NCI-H2029 (cell line): ENCODE measurements around the gene TMTC1.
"Not testable (repeated sequence)": the region's sequence is repeated elsewhere in the genome, so short reads cannot be mapped to it uniquely, and the experiment has no call there.

Experiments
- DNase-seq: peaks from one replicate; lab custom pipeline; 2025; lab: John Stamatoyannopoulos, UW

Gene TMTC1

GRCh38 chr12:29566441-29566840 lies 217.3 kb downstream of the TMTC1 start:
- DNase-seq, result no peak

- peak; percentile 41 for DNase-seq
Observed at GRCh38 chr12:29565727-29566126, 218.0 kb downstream of the TMTC1 start.

- no peak for DNase-seq
Observed at GRCh38 chr12:29564925-29565324, 218.8 kb downstream of the TMTC1 start.

- DNase-seq, result no peak
Observed at GRCh38 chr12:29563636-29564035, 220.1 kb downstream of the TMTC1 start.

- no peak for DNase-seq
Observed at GRCh38 chr12:29563071-29563470, 220.7 kb downstream of the TMTC1 start.

- no peak for DNase-seq
Observed at GRCh38 chr12:29562110-29562804, 221.5 kb downstream of the TMTC1 start.

DNA sequence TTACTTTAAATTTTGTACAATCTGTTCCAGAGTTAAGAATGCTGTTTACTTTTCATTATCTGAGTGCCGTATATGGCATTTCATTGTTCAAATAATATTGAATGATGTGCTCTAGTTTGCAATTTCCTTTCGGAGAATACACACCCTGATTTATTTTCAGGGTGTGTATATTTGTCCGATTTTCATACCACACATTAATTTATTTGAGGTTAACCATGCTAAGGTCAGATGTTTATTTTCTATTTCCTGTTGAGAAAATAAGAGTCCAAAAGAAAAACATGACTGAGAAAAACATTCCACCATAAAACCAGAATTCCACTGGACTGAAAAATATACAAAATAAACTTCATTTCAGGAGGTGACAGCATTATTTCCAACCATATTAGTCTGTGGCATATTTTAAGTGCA lies 222.1 kb downstream of the TMTC1 start:
- no peak for DNase-seq

DNA sequence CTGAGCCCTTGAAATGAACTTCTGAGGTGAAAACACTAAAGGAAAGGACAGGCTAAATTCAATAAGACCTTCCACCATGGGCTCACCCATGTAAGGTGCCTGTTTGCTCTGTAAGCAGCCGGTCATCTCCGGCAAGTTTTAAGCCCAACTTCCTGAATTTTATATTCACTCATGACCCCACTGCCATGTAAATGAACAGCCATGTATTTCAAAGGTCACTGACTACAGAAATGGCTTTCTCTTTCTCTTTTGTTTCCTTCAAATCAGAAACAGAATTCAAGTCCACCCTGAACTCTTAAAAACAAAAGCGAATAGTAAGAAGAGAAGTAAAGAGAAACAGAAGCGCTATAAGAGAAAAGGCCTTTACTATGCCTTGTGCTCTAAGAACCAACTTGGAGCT lies 224.5 kb downstream of the TMTC1 start:
- DNase-seq, result no peak

- no peak for DNase-seq
Observed at GRCh38 chr12:29556363-29556762, 227.4 kb downstream of the TMTC1 start.

DNA sequence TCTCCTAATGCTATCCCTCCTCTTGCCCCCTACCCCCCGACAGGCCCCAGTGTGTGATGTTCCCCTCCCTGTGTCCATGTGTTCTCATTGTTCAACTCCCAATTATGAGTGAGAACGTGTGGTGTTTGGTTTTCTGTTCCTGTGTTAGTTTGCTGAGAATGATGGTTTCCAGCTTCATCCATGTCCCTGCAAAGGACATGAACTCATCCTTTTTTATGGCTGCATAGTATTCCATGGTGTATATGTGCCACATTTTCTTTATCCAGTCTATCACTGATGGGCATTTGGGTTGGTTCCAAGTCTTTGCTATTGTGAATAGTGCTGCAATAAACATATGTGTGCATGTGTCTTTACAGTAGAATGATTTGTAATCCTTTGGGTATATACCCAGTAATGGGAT lies 228.3 kb downstream of the TMTC1 start:
- DNase-seq, result not testable (repeated sequence)

- no peak for DNase-seq
Observed at GRCh38 chr12:29552994-29553748, 230.6 kb downstream of the TMTC1 start.

DNA sequence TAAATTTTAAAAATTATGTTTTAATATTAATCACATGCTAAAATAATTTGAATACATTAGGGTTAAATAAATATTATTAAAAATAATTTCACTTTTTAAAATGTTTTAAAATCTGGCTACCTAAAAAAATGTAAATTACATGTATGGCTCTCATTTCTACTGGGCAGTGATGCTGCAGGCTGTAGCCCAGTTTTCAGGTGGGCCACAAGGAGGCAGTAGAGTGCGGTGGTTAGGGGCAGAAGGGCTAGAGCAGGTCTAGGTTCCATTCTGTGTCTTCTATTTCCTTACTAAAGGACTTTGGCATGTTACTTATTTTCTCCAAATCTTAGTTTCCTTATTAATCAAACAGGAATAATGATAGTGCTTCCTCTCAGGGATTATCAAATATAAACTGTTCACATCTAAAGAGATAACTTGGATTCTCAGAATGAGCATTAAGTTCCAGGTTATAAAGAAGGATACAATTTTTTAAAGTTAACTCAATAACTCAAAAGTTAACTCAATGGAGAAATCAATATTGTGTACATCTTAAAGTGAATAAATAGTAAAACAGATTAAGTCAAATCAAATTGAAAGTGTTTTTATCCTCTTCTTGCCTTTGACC lies 231.3 kb downstream of the TMTC1 start:
- DNase-seq, result peak; percentile 31

DNA sequence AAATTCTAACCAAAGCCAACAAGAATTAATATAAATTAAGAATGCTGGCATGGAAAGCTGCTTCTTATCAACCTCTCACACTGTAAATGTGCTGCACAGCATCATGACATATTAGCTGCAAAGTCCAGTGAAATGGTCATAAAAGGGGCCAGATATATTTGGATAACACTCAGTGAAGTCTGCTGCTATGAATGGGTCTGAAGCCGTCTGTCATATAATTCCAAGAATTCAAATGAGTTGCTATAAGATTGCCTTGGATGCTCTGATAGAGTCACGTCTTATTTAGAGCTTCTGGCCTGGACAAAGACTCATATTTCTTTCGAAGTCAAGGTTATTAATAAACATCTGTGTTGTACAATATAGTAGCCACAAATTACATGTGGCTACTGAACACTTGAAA lies 231.9 kb downstream of the TMTC1 start:
- no peak for DNase-seq

DNA sequence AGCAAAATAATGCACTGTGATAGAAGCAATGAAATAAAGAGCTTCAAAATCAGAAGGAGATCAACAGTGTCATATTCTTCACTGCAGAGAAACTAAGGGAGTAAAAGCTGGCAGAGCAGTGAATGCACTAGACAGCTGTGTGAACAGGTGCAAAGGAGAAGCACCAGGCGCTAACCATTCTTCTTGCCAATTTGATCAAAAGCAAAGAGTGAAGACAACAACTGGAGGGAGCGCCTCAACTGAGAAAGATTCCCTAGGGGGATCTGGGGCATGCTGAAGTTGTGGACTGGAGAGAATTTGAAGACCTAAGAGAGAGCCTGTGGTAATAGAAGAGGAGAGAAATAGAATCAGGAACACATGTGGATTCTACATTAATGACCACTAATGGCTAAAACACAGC lies 235.9 kb downstream of the TMTC1 start:
- no peak for DNase-seq

DNA sequence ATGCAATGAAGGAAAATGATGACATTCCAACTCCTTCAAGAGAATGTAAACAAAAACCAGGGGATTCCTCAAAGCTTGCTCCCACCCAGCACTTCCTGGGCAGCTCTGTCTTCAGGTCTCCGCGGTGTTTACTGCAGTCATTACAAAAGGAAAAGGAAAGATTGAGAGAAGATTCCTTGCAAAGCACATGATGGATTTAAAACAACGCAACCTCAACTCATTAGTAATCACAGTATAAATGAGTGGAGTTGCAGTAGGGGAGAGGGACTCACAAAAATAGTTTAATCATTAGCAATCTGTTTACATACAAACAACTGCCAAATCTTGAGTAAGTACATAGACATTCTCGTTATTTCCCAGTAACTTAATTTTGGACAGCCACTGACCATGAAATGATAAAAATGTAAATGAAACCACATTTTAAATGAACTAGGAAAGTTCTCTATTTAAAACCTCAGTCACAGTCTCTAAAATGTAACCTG lies 236.6 kb downstream of the TMTC1 start:
- no peak for DNase-seq

- DNase-seq, result no peak
Observed at GRCh38 chr12:29546000-29546399, 237.7 kb downstream of the TMTC1 start.

GRCh38 chr12:29545102-29545467 lies 238.7 kb downstream of the TMTC1 start:
- no peak for DNase-seq

DNA sequence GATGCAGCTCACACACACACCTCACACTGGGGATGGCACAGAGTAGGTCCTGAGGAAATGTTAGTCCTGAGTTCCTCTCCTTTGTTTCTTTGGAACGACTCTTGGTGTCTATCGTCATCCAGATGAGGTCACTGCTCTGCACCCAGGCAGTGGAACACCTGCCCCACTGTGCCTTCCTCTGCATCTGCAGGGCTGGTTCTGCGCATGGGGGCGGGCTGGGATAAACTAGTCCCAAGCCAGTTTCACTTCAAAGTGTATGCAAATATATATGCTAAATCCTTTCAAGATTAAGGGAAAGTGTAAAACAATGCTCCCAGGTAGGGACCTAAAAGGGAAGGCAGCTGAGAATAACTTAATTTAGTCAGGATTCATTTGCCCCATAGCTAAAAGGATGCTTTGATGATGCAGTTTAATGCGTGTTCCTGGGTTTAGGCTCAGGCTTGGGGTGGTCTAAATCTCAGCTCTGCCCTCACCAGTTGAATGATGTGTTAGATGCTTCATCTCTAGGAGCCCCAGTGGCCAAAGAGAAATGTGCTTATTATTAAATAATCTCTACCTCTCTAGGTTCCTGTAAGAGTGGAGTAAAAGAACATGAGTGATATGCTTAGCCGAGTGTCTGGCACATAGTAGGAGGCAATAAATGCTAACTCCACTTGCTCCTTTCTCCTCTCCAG lies 239.2 kb downstream of the TMTC1 start:
- no peak for DNase-seq

DNA sequence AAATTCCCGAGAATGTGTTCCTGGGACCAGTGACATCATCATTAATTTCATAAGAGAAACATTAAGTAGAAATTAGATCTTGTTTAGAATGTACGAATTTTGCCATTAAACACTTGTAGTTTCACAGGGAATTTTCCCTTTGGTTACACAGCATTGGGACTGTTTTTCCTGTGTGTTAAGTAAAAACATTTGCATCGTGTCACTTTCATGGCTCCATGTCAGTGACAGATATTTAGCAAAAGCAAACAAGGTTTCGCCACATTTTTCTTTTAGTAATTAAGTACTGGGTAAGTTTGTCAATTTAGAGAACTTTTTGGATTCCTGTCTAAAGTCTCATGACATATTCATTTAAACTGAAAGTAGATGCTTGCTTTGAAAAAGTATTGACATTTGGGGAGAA lies 240.7 kb downstream of the TMTC1 start:
- no peak for DNase-seq

- no peak for DNase-seq
Observed at GRCh38 chr12:29537298-29537697, 246.4 kb downstream of the TMTC1 start.

- no peak for DNase-seq
Observed at GRCh38 chr12:29534935-29535334, 248.8 kb downstream of the TMTC1 start.

GRCh38 chr12:29533815-29534489 lies 249.8 kb downstream of the TMTC1 start:
- no peak for DNase-seq
